Glomerular visceral epithelial cell (primary cell): ENCODE data around the gene DPYD.
"Not testable (repeated sequence)": the region's sequence is repeated elsewhere in the genome, so short reads cannot be mapped to it uniquely, and the experiment has no call there.

Source experiments
- DNase-seq: peaks from one replicate; pipeline ENCODE4 v3.0.0-alpha.2; 2016; ENCODE audit errors: extremely low spot score

Gene DPYD

GRCh38 chr1:97366984-97367383 is 553.9 kb downstream of the DPYD start:
- no peak for DNase-seq

GRCh38 chr1:97365026-97365425 is 555.8 kb downstream of the DPYD start:
- no peak for DNase-seq

GRCh38 chr1:97364086-97364485 is 556.7 kb downstream of the DPYD start:
- DNase-seq = no peak

- DNase-seq = no peak
Observed at GRCh38 chr1:97356309-97356708, 564.5 kb downstream of the DPYD start.

- DNase-seq = no peak
Observed at GRCh38 chr1:97352936-97353382, 567.9 kb downstream of the DPYD start.

GRCh38 chr1:97351846-97352245 is 569.0 kb downstream of the DPYD start:
- DNase-seq = no peak

GRCh38 chr1:97350662-97351061 is 570.2 kb downstream of the DPYD start:
- DNase-seq = no peak

GRCh38 chr1:97350241-97350640 is 570.6 kb downstream of the DPYD start:
- no peak for DNase-seq

- not testable (repeated sequence) for DNase-seq
Observed at GRCh38 chr1:97349794-97350193, 571.0 kb downstream of the DPYD start.

GRCh38 chr1:97348599-97349265 is 572.1 kb downstream of the DPYD start:
- no peak for DNase-seq

GRCh38 chr1:97340951-97341350 is 579.9 kb downstream of the DPYD start:
- peak; percentile 61 for DNase-seq

- DNase-seq = no peak
Observed at GRCh38 chr1:97338347-97338746, 582.5 kb downstream of the DPYD start.

- DNase-seq = peak; percentile 13
Observed at GRCh38 chr1:97337250-97338030, 583.4 kb downstream of the DPYD start.

GRCh38 chr1:97334454-97334853 is 586.4 kb downstream of the DPYD start:
- DNase-seq = peak; percentile 33

GRCh38 chr1:97332716-97333115 is 588.1 kb downstream of the DPYD start:
- peak; percentile 17 for DNase-seq

GRCh38 chr1:97331165-97331564 is 589.7 kb downstream of the DPYD start:
- no peak for DNase-seq

GRCh38 chr1:97314685-97315084 is 606.1 kb downstream of the DPYD start:
- no peak for DNase-seq

- no peak for DNase-seq
Observed at GRCh38 chr1:97308131-97308530, 612.7 kb downstream of the DPYD start.

- no peak for DNase-seq
Observed at GRCh38 chr1:97307568-97307967, 613.3 kb downstream of the DPYD start.

- no peak for DNase-seq
Observed at GRCh38 chr1:97307151-97307550, 613.7 kb downstream of the DPYD start.

- DNase-seq = no peak
Observed at GRCh38 chr1:97306504-97306903, 614.3 kb downstream of the DPYD start.

- no peak for DNase-seq
Observed at GRCh38 chr1:97304366-97304765, 616.5 kb downstream of the DPYD start.

- DNase-seq = no peak
Observed at GRCh38 chr1:97298966-97299365, 621.9 kb downstream of the DPYD start.
